GM10266 (cell line): ENCODE results near the gene PLEKHM3.

ENCODE experiments used
- DNase-seq: peaks from one replicate; pipeline ENCODE4 v3.0.0; 2012; ENCODE audit errors: extremely low spot score
- TF ChIP-seq, protein P1 (sequence below): IDR thresholded peaks from 2 replicates; pipeline ENCODE4 v1.5.1; 2012; ENCODE audit warnings: mild to moderate bottlenecking, low read depth; ENCODE audit not compliant: control insufficient read depth, insufficient read depth; ENCODE audit errors: missing control alignments

The PLEKHM3 gene

DNA sequence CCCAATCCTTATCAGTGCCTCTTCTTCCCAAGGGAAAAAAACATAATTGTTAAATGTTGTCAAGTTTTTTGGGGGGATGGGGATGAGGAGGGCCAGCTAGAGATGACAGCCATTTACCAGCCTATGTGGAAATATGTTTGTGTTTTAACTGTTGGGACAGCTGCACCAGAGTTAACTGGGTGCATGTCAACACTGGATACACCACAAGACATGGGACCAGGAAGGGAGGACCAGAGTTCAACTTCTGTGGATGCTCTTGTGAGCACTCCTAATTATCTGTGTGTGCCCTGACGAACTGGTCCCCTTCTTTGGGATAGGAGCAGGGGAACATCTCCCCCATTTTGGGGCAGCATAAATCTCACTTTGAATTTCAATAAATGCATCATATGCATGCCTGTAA, 189.5 kb downstream of the PLEKHM3 start:
- DNase-seq = no peak
- TF ChIP-seq, protein P1, sequence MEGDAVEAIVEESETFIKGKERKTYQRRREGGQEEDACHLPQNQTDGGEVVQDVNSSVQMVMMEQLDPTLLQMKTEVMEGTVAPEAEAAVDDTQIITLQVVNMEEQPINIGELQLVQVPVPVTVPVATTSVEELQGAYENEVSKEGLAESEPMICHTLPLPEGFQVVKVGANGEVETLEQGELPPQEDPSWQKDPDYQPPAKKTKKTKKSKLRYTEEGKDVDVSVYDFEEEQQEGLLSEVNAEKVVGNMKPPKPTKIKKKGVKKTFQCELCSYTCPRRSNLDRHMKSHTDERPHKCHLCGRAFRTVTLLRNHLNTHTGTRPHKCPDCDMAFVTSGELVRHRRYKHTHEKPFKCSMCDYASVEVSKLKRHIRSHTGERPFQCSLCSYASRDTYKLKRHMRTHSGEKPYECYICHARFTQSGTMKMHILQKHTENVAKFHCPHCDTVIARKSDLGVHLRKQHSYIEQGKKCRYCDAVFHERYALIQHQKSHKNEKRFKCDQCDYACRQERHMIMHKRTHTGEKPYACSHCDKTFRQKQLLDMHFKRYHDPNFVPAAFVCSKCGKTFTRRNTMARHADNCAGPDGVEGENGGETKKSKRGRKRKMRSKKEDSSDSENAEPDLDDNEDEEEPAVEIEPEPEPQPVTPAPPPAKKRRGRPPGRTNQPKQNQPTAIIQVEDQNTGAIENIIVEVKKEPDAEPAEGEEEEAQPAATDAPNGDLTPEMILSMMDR = no peak

DNA sequence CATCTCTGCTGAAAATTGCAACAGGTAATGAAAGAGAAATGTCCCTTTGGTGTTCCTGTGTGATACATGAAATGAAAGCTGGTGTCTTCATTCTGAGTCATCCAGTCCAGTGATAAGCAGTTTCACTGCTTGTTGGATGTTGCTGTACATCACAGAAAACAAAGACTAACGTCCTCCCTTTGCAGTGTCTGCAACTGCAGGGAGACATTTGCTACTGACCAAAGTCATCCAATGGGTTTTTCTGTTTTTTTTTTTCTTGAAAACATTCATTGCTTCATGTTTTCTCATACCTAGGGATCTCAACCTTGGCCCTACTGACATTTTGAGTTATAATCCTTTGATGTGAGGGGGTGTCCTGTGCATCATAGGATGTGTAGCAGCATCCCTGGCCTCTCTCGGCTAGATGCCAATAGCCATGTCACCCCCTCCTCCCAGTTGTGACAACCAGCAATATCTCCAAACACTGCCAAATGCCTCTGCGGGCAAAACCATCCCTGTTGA, 192.0 kb downstream of the PLEKHM3 start:
- peak; percentile 59 for DNase-seq
- TF ChIP-seq, protein P1 = no peak

DNA sequence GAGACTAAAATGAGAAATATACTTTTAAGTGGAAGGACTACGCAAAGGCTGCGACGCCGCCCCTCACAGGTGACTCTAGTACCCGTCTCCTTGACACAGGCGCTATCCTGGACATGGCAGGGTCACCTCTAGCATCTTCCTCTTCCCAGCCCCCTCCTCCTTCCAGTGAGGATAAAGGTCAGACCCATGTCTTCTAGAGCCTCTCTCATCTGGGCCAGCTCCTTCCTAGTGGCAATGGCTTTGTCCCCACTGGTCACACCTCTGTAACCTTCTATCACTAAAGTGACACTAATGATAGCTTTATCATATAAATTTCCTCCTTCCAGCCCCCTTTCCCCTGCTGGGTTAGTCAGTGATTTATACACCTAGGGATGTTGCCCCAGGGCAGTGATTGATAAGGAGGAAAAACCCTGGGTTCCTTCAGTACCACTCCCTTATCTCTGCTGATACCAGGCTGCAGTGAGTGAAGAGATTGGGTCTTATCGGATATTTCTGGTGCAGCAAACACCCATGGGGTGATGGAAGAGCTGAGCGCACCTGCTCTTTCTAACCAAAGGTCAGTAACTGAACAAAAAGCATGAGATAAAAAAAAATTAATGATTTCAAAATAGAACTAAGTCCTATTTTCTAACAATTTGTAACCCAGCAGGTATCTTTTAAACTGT, 193.6 kb downstream of the PLEKHM3 start:
- no peak for DNase-seq
- TF ChIP-seq, protein P1 = no peak

DNA sequence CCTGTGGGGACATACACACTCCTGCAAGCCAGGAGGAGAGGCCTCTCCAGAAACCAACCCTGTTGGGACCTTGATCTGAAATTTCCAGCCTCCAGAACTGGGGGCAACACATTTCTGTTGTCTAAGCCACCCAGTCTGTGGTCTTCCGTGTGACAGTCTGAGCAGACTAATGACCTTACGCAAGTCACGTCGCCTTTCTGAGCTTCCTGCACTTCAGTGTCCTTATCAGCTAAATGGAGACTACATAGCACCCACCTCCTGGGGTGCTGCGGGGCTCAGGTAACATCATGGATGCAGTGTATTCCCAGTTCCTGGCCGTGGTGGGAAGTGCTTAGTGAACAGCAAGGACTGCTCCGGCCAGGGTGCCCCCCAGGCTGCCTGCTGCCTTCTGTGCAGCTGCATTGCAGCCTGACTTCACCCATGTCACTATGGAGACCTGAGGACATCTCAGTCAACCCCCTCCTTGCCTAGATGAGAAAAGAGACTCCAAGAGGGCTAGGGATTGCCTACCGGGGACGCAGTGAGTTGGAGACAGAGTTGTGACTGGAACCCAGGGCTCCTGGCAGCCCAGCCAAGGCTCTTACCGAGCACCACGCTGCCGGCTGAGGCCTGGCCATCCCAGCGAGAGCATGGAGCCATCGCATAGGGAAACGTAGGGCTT, 194.4 kb downstream of the PLEKHM3 start:
- no peak for DNase-seq
- TF ChIP-seq, protein P1 = no peak

DNA sequence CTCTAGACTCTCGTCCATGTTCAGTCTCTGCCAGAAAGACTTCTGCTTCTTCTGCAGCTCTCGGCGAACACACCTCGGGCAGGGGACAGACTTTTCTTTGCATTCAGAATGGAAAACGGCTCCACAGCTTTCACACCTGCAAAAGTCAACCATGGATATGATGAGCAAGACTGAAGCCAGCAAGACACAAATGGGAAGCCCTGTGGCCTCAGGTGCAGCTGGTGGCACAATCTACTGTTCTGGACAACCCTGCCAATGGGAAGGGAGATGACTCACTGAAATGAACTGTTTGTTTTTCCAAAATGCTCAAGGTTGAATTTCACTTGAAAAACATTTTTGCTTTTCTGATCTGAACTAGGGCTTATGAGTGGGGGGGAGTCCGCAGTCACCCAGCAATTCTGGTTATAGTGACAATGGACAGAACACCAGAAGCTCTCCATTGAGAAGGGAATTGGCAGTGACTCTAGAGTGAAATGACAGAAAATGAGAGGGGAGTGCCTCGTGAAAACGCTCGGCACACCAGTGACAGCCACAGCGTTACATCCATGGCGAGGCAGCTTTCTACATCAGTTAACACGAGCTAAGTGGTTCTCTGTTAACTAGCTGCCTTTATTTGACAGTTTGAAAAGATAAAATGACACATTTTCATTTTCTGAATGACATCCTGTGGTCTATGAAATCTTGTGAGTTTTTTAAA, 196.8 kb downstream of the PLEKHM3 start:
- no peak for DNase-seq
- TF ChIP-seq, protein P1 = no peak

DNA sequence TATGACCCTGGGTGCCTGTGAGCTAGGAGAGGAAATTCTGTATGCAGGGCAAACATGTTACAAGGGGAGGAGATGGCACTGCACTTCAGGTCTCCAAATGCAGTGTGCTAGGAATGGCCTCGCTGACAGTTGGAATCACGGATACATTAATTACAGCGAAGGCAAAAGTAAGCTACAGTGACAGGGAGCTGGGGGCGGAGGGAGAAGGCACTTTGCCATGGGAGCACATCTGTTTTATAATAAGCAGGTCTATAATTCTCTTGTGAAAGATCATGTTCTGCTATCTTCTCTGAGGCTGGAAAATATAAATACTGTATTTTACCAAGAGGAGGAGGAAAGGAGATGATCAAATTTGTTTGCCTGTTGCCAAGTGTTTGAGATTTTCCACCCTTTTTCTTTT, 199.3 kb downstream of the PLEKHM3 start:
- no peak for DNase-seq
- TF ChIP-seq, protein P1 = no peak
